ENCODE data around the gene ZC3H12C.
"Not testable (repeated sequence)": the region's sequence is repeated elsewhere in the genome, so short reads cannot be mapped to it uniquely, and the experiment has no call there.

Gene ZC3H12C

GRCh38 chr11:110092515-110093406, at the start of gene ZC3H12C:
Gene ZC3H12C (plus strand): TSS chr11:110093392. CDS start chr11:110093412, 20 bp downstream.
- no peak for TF ChIP-seq ZNF274 (IDR thresholded peaks at IDR 0.05; ENCODE audit: low read depth, low read length)
- peak within 1 kb of the TSS; percentile 94 for H3K4me3 ChIP-seq (ENCODE audit: low read length)

- no peak overlapping the region for H3K4me3 ChIP-seq (ENCODE audit: low read length)
- TF ChIP-seq ZNF274 (IDR thresholded peaks at IDR 0.05; ENCODE audit: low read depth, low read length), result no peak
Measured at GRCh38 chr11:110044226-110044968, 48.8 kb upstream of the ZC3H12C start.

GRCh38 chr11:110046775-110047380, 46.3 kb upstream of the ZC3H12C start:
- TF ChIP-seq ZNF274 (IDR thresholded peaks at IDR 0.05; ENCODE audit: low read depth, low read length), result no peak
- H3K4me3 ChIP-seq (ENCODE audit: low read length), result no peak overlapping the region

- TF ChIP-seq ZNF274 (IDR thresholded peaks at IDR 0.05; ENCODE audit: low read depth, low read length), result no peak
- H3K4me3 ChIP-seq (ENCODE audit: low read length), result no peak overlapping the region
Measured at GRCh38 chr11:110049501-110050200, 43.5 kb upstream of the ZC3H12C start.

GRCh38 chr11:110050201-110050506, 43.0 kb upstream of the ZC3H12C start:
- H3K4me3 ChIP-seq (ENCODE audit: low read length), result no peak overlapping the region
- TF ChIP-seq ZNF274 (IDR thresholded peaks at IDR 0.05; ENCODE audit: low read depth, low read length), result no peak

GRCh38 chr11:110053848-110054414, 39.3 kb upstream of the ZC3H12C start:
- TF ChIP-seq ZNF274 (IDR thresholded peaks at IDR 0.05; ENCODE audit: low read depth, low read length), result no peak
- no peak overlapping the region for H3K4me3 ChIP-seq (ENCODE audit: low read length)

- TF ChIP-seq ZNF274 (IDR thresholded peaks at IDR 0.05; ENCODE audit: low read depth, low read length), result no peak
- H3K4me3 ChIP-seq (ENCODE audit: low read length), result no peak overlapping the region
Measured at GRCh38 chr11:110056956-110057355, 36.2 kb upstream of the ZC3H12C start.

GRCh38 chr11:110059706-110060463, 33.3 kb upstream of the ZC3H12C start:
- no peak for TF ChIP-seq ZNF274 (IDR thresholded peaks at IDR 0.05; ENCODE audit: low read depth, low read length)
- H3K4me3 ChIP-seq (ENCODE audit: low read length), result no peak overlapping the region

- no peak overlapping the region for H3K4me3 ChIP-seq (ENCODE audit: low read length)
- TF ChIP-seq ZNF274 (IDR thresholded peaks at IDR 0.05; ENCODE audit: low read depth, low read length), result no peak
Measured at GRCh38 chr11:110061296-110061695, 31.9 kb upstream of the ZC3H12C start.

GRCh38 chr11:110062247-110062646, 30.9 kb upstream of the ZC3H12C start:
- no peak for TF ChIP-seq ZNF274 (IDR thresholded peaks at IDR 0.05; ENCODE audit: low read depth, low read length)
- no peak overlapping the region for H3K4me3 ChIP-seq (ENCODE audit: low read length)

- TF ChIP-seq ZNF274 (IDR thresholded peaks at IDR 0.05; ENCODE audit: low read depth, low read length), result no peak
Measured at GRCh38 chr11:110065189-110065588, 28.0 kb upstream of the ZC3H12C start.

GRCh38 chr11:110068001-110068400, 25.2 kb upstream of the ZC3H12C start:
- H3K4me3 ChIP-seq (ENCODE audit: low read length), result not testable (repeated sequence)

More at GRCh38 chr11:110065189-110065588, 28.0 kb upstream of the ZC3H12C start:
- H3K4me3 ChIP-seq (ENCODE audit: low read length), result no peak overlapping the region

- no peak for TF ChIP-seq ZNF274 (IDR thresholded peaks at IDR 0.05; ENCODE audit: low read depth, low read length)
- no peak overlapping the region; the same call in 1 of the 2 replicates for H3K4me3 ChIP-seq (ENCODE audit: low read length)
Measured at GRCh38 chr11:110069158-110069737, 23.9 kb upstream of the ZC3H12C start.

Measured in GM08714 (cell line).